GM12878 (cell line): ENCODE results near the gene ANKRD11. TPM values are rescaled to one million over a fixed set of nuclear protein-coding genes. Genes with fewer than 3 reads are reported as not detected.

Source experiments
- CREB1 ChIP-seq: IDR thresholded peaks from 2 replicates; pipeline ENCODE4 v1.6.1; 2012; ENCODE audit warnings: low read depth, mild to moderate bottlenecking, inconsistent platforms
- FOXM1 ChIP-seq: IDR thresholded peaks from 2 replicates; pipeline ENCODE4 v1.6.1; 2012; ENCODE audit warnings: low read depth, mild to moderate bottlenecking, inconsistent platforms, low read length, moderate library complexity
- POLR2A ChIP-seq: IDR thresholded peaks from 2 replicates; pipeline ENCODE4 v1.6.1; 2011; ENCODE audit warnings: low read depth, mild to moderate bottlenecking, low read length
- STAT3 ChIP-seq: IDR thresholded peaks from 2 replicates; pipeline ENCODE4 v1.6.1; 2011; ENCODE audit warnings: low read depth, low read length, improper control_type of control experiment
- SUPT20H ChIP-seq: IDR thresholded peaks from 2 replicates; pipeline ENCODE4 v1.6.1; 2011; ENCODE audit warnings: low read depth, mild to moderate bottlenecking, low read length, moderate library complexity, borderline replicate concordance; ENCODE audit not compliant: control insufficient read depth
- YY1 ChIP-seq: IDR thresholded peaks from 2 replicates; pipeline ENCODE4 v1.6.1; 2011; ENCODE audit warnings: low read depth, mild to moderate bottlenecking, low read length
- ZBTB4 ChIP-seq: fragments of 450-650 bp; formaldehyde crosslinking; IDR thresholded peaks from 2 replicates; pipeline ENCODE4 v1.4.0; 2022; ENCODE audit warnings: mild to moderate bottlenecking, moderate library complexity
- ZNF217 ChIP-seq: fragments of 450-650 bp; IDR thresholded peaks from 2 replicates; pipeline ENCODE4 v1.6.1; 2017; ENCODE audit warnings: antibody characterized with exemption, mild to moderate bottlenecking
- polyA plus RNA-seq, 11 experiments: library from polyadenylated mRNA; depleted of rRNA in 4 of 11; unstranded in 6 of 11; stranded (reverse) in 5 of 11; fragments of >200 nt; fragmentation: Nextera tagmentation in 4 of 11; fragmentation: Illumina TruSeq in 1 of 11; extraction: Ambion mirVana in 4 of 11; extraction: Trizol in 1 of 11; gene quantifications; 1 replicate in 1 of 11; 2 replicates in 10 of 11; pipeline versions ENCODE4 v1.2.1 to v1.2.3, GENCODE V29; 2011 to 2016; ENCODE audit warnings: inconsistent platforms in 2 of 11, missing spikeins in 2 of 11, low read depth in 1 of 11
- total RNA-seq, 4 experiments: library from RNA; depleted of rRNA in 3 of 4; stranded (reverse); fragments of >200 nt in 3 of 4; fragmentation: Illumina TruSeq in 1 of 4; extraction: Trizol in 1 of 4; gene quantifications; 2 replicates each; pipeline versions ENCODE4 v1.2.1 to v1.2.3, GENCODE V29; 2013 to 2021
- TF ChIP-seq, protein P1 (sequence below): IDR thresholded peaks from 2 replicates; pipeline ENCODE4 v1.6.1; 2012; ENCODE audit warnings: improper control_type of control experiment, low read depth, low read length; ENCODE audit not compliant: insufficient replicate concordance

Gene ANKRD11
- total and polyA plus RNA-seq, 10 of the 15 experiments (the other 5 are each of a cell fraction or from before 2014, with no cell fraction given) = 5.1 to 103 (median 27.4) TPM

DNA sequence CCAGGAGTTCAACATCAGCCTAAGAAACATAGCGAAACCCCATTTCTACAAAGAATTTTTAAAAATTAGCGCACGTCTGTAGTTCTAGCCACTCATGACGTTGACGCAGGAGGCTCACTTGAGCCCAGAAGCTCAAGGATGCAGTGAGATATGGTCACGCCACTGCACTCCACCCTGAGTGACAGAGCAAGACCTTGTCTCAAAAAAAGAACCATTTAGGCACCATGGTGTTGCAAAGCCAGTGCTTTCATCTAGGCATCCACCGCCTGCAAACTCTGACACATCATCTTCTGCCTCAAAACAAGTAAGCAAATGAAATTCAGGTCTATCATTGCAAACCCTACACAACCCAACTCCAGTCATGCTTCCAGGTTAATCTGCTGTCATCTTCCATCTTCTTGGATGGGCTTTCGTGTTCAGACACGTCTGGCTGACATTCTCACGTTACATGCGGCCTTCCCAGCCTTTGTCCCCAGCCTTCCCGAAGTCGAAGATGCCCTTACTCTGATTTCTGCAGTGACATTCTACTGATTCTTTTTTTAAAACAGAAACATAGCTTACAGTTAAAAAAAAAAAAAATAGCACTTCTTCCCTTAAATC is 8.9 kb downstream of the ANKRD11 start (continued):
- TF ChIP-seq YY1 = no peak
- no peak for TF ChIP-seq ZBTB4
- TF ChIP-seq FOXM1 = no peak
- no peak for TF ChIP-seq SUPT20H
- TF ChIP-seq ZNF217 = no peak
- TF ChIP-seq, protein P1, sequence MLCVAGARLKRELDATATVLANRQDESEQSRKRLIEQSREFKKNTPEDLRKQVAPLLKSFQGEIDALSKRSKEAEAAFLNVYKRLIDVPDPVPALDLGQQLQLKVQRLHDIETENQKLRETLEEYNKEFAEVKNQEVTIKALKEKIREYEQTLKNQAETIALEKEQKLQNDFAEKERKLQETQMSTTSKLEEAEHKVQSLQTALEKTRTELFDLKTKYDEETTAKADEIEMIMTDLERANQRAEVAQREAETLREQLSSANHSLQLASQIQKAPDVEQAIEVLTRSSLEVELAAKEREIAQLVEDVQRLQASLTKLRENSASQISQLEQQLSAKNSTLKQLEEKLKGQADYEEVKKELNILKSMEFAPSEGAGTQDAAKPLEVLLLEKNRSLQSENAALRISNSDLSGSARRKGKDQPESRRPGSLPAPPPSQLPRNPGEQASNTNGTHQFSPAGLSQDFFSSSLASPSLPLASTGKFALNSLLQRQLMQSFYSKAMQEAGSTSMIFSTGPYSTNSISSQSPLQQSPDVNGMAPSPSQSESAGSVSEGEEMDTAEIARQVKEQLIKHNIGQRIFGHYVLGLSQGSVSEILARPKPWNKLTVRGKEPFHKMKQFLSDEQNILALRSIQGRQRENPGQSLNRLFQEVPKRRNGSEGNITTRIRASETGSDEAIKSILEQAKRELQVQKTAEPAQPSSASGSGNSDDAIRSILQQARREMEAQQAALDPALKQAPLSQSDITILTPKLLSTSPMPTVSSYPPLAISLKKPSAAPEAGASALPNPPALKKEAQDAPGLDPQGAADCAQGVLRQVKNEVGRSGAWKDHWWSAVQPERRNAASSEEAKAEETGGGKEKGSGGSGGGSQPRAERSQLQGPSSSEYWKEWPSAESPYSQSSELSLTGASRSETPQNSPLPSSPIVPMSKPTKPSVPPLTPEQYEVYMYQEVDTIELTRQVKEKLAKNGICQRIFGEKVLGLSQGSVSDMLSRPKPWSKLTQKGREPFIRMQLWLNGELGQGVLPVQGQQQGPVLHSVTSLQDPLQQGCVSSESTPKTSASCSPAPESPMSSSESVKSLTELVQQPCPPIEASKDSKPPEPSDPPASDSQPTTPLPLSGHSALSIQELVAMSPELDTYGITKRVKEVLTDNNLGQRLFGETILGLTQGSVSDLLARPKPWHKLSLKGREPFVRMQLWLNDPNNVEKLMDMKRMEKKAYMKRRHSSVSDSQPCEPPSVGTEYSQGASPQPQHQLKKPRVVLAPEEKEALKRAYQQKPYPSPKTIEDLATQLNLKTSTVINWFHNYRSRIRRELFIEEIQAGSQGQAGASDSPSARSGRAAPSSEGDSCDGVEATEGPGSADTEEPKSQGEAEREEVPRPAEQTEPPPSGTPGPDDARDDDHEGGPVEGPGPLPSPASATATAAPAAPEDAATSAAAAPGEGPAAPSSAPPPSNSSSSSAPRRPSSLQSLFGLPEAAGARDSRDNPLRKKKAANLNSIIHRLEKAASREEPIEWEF = no peak
- TF ChIP-seq CREB1 = no peak
- TF ChIP-seq STAT3 = no peak
- no peak for TF ChIP-seq POLR2A
